GM13977 (cell line): ENCODE results near the gene TUBGCP6.

ENCODE experiments used
- DNase-seq: peaks from one replicate; pipeline ENCODE4 v3.0.0; 2012; ENCODE audit warnings: low spot score
- in situ Hi-C: fragments of 300-500 bp; cut with MboI; formaldehyde crosslinking; loops from one replicate; pipeline ENCODE4 v1.12.0; 2022; ENCODE audit warnings: low sequenced_read_pairs, low pct_unique_long_range_greater_than_20kb, mixed read lengths, inconsistent platforms; ENCODE audit not compliant: unreplicated experiment
- TF ChIP-seq, protein P1 (sequence below): IDR thresholded peaks from 2 replicates; pipeline ENCODE4 v1.5.1; 2012; ENCODE audit warnings: mild to moderate bottlenecking, control low read depth; ENCODE audit not compliant: insufficient read depth; ENCODE audit errors: extremely low read depth, missing control alignments

The TUBGCP6 gene

DNA sequence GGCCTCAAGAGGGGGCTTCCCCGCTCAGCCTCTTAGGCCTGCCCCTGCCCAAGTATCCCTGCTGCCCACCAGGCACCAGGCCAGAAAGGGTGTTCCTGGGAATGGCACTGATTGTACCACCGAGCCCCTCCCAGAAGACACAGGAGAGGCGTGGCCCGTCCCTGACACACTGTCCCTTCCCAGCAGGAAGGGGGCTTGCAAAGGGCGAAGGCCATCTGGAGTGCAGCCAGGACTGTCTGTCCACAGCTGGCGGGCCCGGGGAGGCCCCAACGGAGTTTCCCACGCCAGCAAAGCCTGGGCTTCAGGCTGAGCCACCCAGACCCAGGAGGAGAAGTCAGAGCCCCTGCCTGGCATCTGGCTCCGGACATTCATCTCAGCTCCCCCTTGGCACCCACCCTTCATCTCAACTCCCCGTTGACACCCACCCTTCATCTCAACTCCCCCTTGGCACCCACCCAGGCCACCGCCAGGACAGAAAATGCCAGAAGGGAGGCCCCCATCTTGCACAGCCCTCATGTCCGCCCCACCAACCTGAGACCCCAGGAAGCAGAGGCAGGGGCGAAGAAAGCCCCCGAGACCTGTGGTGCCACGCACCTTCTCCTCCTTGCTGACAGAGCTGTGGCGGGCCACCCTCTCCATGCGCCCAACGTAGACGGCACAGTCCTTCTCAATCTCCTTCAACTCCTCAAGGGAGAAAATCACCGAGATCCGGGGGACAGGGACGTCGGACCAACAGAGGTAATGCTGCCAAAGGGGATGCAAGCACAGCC lies 19.4 kb downstream of the TUBGCP6 start:
- no peak for DNase-seq
- TF ChIP-seq, protein P1, sequence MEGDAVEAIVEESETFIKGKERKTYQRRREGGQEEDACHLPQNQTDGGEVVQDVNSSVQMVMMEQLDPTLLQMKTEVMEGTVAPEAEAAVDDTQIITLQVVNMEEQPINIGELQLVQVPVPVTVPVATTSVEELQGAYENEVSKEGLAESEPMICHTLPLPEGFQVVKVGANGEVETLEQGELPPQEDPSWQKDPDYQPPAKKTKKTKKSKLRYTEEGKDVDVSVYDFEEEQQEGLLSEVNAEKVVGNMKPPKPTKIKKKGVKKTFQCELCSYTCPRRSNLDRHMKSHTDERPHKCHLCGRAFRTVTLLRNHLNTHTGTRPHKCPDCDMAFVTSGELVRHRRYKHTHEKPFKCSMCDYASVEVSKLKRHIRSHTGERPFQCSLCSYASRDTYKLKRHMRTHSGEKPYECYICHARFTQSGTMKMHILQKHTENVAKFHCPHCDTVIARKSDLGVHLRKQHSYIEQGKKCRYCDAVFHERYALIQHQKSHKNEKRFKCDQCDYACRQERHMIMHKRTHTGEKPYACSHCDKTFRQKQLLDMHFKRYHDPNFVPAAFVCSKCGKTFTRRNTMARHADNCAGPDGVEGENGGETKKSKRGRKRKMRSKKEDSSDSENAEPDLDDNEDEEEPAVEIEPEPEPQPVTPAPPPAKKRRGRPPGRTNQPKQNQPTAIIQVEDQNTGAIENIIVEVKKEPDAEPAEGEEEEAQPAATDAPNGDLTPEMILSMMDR = no peak
- in situ Hi-C loops = no loop called here

DNA sequence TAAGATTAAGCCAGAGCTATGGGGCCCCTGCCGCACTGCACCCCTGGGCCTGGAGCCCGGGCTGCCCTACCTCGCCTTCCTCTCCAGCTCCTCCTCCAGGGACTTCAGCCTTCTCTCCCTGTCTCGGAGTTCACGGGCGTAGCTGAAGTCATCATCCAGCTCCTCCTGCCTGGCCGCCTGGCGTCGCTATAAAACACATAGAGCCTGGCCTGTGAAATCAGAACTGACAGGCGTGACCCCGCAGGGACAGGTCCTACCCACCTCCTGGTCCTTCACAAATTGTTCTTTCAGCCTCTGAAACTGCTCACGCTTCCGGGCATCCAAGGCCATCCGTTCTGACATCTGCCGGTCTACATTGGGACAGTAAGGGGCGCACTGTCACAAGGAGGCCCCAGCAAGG lies 20.8 kb downstream of the TUBGCP6 start:
- DNase-seq = no peak
- in situ Hi-C loops = no loop called here
- TF ChIP-seq, protein P1 = no peak

DNA sequence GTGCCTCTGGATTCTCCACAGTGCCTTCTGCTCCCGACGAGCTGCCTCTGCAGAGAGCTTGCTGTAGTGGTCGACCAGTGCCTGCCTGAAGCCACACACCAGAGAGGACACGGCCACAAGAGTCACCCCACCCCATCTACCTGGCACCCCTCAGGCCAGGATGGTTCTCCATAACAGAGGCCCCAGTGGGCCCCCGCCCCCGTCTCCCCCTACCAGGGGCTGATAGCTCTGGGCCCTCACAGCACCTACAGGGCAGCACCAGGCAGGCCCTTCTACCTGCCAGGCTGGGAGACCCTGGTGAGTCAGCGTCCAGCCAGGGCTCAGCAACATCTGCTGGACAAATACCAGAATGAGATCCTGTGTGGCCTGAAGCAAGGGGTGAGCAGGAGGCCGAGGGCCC lies 22.3 kb downstream of the TUBGCP6 start:
- no peak for DNase-seq
- TF ChIP-seq, protein P1 = no peak
- in situ Hi-C loops = no loop called here

DNA sequence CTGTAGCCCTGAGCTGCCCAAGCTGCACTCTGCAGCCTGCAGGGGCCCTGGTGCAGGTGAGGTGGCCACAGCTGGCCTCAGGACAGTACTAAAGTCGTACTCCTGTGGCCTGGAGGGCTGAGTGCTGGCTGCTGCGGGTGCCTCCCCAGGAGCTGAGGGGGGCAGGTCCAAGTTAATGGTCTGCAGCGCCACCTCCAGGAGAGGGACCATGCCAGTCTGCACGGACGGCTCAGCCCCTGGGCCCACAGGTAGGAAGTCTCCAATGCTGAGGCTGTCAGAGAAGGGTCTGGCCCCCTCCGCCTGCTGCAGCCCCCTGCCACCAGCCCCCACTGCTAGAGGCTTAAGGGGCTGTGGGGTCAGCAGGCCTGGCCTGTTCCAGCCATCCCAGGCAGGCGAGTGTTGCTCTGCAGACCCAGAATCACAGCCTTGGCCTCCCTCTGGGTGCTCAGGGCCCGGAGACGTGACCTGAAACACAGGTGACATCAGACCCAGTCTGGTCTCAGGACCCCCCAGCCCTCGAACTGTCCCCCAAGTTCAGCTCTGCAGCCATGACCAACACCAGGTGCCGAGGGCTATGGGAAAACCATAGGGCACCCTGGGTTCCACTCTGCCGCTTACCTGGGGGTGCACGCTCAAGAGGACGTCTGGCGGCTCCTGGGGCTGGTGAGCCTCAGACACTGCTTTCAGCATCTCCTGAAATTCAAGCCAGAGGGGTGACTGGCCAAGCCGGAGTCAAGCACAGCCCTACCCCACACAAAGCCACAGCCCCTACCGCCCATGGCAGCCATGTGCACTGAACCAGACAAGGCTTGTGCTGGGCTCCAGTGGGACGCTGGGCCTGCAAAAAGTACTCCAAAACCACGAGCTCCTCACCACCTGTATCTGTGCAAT lies 23.2 kb downstream of the TUBGCP6 start:
- in situ Hi-C loops = no loop called here
- TF ChIP-seq, protein P1 = peak; percentile 33
- no peak for DNase-seq

DNA sequence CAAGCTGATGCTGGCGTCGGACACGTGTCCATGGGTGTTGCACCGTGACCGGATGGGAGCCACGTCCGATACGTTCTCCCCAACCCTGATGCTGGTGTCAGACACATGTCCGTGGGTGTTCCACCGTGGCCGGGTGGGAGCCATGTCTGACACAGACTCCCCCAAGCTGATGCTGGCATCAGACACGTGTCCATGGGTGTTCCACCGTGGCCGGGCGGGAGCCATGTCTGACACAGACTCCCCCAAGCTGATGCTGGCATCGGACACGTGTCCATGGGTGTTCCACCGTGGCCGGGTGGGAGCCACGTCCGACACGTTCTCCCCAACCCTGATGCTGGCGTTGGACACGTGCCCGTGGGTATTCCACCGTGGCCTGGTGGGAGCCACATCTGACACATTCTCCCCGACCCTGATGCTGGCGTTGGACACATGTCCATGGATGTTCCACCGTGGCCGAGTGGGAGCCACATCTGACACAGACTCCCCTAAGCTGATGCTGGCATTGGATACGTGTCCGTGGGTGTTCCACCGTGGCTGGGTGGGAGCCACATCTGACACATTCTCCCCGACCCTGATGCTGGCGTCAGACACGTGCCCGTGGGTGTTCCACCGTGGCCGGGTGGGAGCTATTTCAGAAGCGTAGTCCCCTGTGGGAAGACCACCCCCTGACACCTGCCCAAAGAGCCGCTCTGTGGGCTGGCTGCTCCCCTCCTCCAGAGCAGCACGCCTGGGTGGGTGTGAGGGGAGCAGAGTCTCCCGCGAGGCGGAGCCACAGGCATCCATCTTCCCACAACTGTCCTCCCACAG lies 24.0 kb downstream of the TUBGCP6 start:
- in situ Hi-C loops = no loop called here
- DNase-seq = no peak
- TF ChIP-seq, protein P1 = no peak
